OCI-LY3 (cell line): ENCODE results near the gene PLA1A.
A peak's percentile ranks its signal among the peaks of the same experiment; 100 is the strongest.

Source experiments
- H2AFZ ChIP-seq: fragments of 200-600, 300-600 bp; shearing (Covaris generic); 2 replicates; pipeline ENCODE4 v1.6.0; 2014; ENCODE audit warnings: antibody characterized with exemption, low read depth, low read length
- H3K27ac ChIP-seq: fragments of 200-600, 300-600 bp; sonication (generic); 2 replicates; pipeline ENCODE4 v1.5.1; 2014; ENCODE audit warnings: mild to moderate bottlenecking, low read length, moderate library complexity, mixed read lengths
- H3K27me3 ChIP-seq: fragments of 200-600, 300-600 bp; sonication (generic); 2 replicates; pipeline ENCODE4 v1.6.1; 2014; ENCODE audit warnings: low read depth, low read length, mixed read lengths
- H3K36me3 ChIP-seq: fragments of 200-600, 300-600 bp; sonication (generic); replicated peaks from 2 replicates; pipeline ENCODE3; 2014; ENCODE audit warnings: low read depth, low read length, mixed read lengths
- H3K4me1 ChIP-seq: fragments of 300-600, 200-600 bp; sonication (generic); 2 replicates; pipeline ENCODE4 v1.6.1; 2014; ENCODE audit warnings: low read length, mixed read lengths
- H3K4me2 ChIP-seq: fragments of 200-600, 300-600 bp; sonication (generic); 2 replicates; pipeline ENCODE4 v1.6.1; 2014; ENCODE audit warnings: low read length, mixed read lengths
- H3K4me3 ChIP-seq: fragments of 300-600, 200-600 bp; sonication (generic); 2 replicates; pipeline ENCODE4 v1.5.1; 2014; ENCODE audit warnings: antibody characterized with exemption, mild to moderate bottlenecking, low read length, moderate library complexity
- H3K79me2 ChIP-seq: fragments of 300-600, 200-600 bp; shearing (Covaris generic); 2 replicates; pipeline ENCODE4 v1.6.1; 2014; ENCODE audit warnings: mild to moderate bottlenecking, low read length, mixed read lengths
- H3K9ac ChIP-seq: fragments of 300-600, 200-600 bp; shearing (Covaris generic); 2 replicates; pipeline ENCODE4 v1.6.0; 2014; ENCODE audit warnings: mild to moderate bottlenecking, low read length, moderate library complexity
- H3K9me3 ChIP-seq: fragments of 200-600, 300-600 bp; shearing (Covaris generic); 2 replicates; pipeline ENCODE4 v1.6.1; 2014; ENCODE audit warnings: low read length, mixed read lengths; ENCODE audit not compliant: insufficient read depth
- H4K20me1 ChIP-seq: fragments of 200-600, 300-600 bp; sonication (generic); 2 replicates; pipeline ENCODE4 v1.6.1; 2016; ENCODE audit warnings: low read length, mixed read lengths; ENCODE audit not compliant: insufficient read depth
- CTCF ChIP-seq: fragments of 200-600, 300-600 bp; sonication (generic); IDR thresholded peaks from 2 replicates; pipeline ENCODE4 v1.5.1; 2014; ENCODE audit warnings: antibody characterized with exemption, low read length, low read depth
- EZH2phosphoT487 ChIP-seq: fragments of 200-600 bp; shearing (Covaris generic); IDR thresholded peaks from 2 replicates; pipeline ENCODE4 v1.6.1; 2018; ENCODE audit warnings: antibody characterized with exemption, mixed run types, low read depth

The PLA1A gene

GRCh38 chr3:119557877-119558269 is 39.8 kb upstream of the PLA1A start:
- H3K27me3 ChIP-seq, result no peaks in the 10 kb centered on the region
- H3K4me2 ChIP-seq, result peak overlapping the region; percentile 93
- H3K4me3 ChIP-seq, result peak overlapping the region; percentile 80

GRCh38 chr3:119558626-119559317 is 38.9 kb upstream of the PLA1A start:
- H2AFZ ChIP-seq, result peak overlapping the region; percentile 5; the same call in 1 of the 2 replicates
- peak overlapping the region; percentile 94 for H3K27ac ChIP-seq
- H3K27me3 ChIP-seq, result no peaks in the 10 kb centered on the region
- peak overlapping the region; percentile 96 for H3K9ac ChIP-seq
- peaks cover 83% of the 10 kb centered on the region for H3K79me2 ChIP-seq
- H3K9me3 ChIP-seq, result no peaks in the 10 kb centered on the region
- peak overlapping the region; percentile 80 for H3K4me3 ChIP-seq
- peak overlapping the region; percentile 93 for H3K4me2 ChIP-seq
- peaks cover 38% of the 10 kb centered on the region for H3K36me3 ChIP-seq
- H3K4me1 ChIP-seq, result peaks cover 75% of the 10 kb centered on the region
- H4K20me1 ChIP-seq, result no peaks in the 10 kb centered on the region
- no peak for TF ChIP-seq EZH2phosphoT487
- TF ChIP-seq CTCF, result no peak

More at GRCh38 chr3:119557877-119558269, 39.8 kb upstream of the PLA1A start:
- peaks cover 79% of the 10 kb centered on the region for H3K4me1 ChIP-seq
- H3K79me2 ChIP-seq, result peaks cover 92% of the 10 kb centered on the region
- TF ChIP-seq CTCF (no peak), EZH2phosphoT487 (no peak)
- peaks cover 44% of the 10 kb centered on the region for H3K36me3 ChIP-seq
- no peaks in the 10 kb centered on the region for H4K20me1 ChIP-seq
- H3K9me3 ChIP-seq, result no peaks in the 10 kb centered on the region
- peak overlapping the region; percentile 96 for H3K9ac ChIP-seq
- peak overlapping the region; percentile 94 for H3K27ac ChIP-seq
- H2AFZ ChIP-seq, result no peak overlapping the region

- Histone ChIP-seq H3K4me2 (peak within 1 kb of the TSS; percentile 93), H3K9me3 (no peaks in the 10 kb centered on the region), H3K27ac (peak within 1 kb of the TSS; percentile 94), H2AFZ (peak within 1 kb of the TSS; percentile 60), H3K79me2 (peaks cover 75% of the 10 kb centered on the region), H3K4me3 (peak within 1 kb of the TSS; percentile 80), H3K9ac (peak within 1 kb of the TSS; percentile 96), H3K27me3 (no peaks in the 10 kb centered on the region), H4K20me1 (no peaks in the 10 kb centered on the region), H3K4me1 (peaks cover 68% of the 10 kb centered on the region), H3K36me3 (peaks cover 32% of the 10 kb centered on the region)
- TF ChIP-seq EZH2phosphoT487 (no peak), CTCF (peak; percentile 49)
These were observed 38.2 kb upstream of the PLA1A start, which contains the start of gene CD80 for GRCh38 chr3:119559441-119559963. TSS of gene CD80 (minus strand) at chr3:119559614. CDS start at chr3:119557728, 1,886 bp downstream.

GRCh38 chr3:119560160-119560559 is 37.5 kb upstream of the PLA1A start:
- Histone ChIP-seq H3K27ac (peak overlapping the region; percentile 94), H3K9me3 (no peaks in the 10 kb centered on the region), H3K36me3 (peaks cover 27% of the 10 kb centered on the region), H3K4me1 (peaks cover 61% of the 10 kb centered on the region), H4K20me1 (no peaks in the 10 kb centered on the region), H3K27me3 (no peaks in the 10 kb centered on the region), H3K4me2 (peak overlapping the region; percentile 93), H3K79me2 (peaks cover 69% of the 10 kb centered on the region), H3K9ac (peak overlapping the region; percentile 96), H3K4me3 (peak overlapping the region; percentile 80), H2AFZ (peak overlapping the region; percentile 60; the same call in 1 of the 2 replicates)
- TF ChIP-seq CTCF (no peak; the same call in 1 of the 2 replicates), EZH2phosphoT487 (no peak)
